HG03571 (cell line): ENCODE measurements around the gene RPE65.
"Not testable (repeated sequence)": the region's sequence is repeated elsewhere in the genome, so short reads cannot be mapped to it uniquely, and the experiment has no call there.

Source experiments
- ATAC-seq: cut with Tn5 transposase; IDR thresholded peaks from one replicate; pipeline ENCODE4 v1.9.1; 2021; ENCODE audit not compliant: unreplicated experiment

Gene RPE65

DNA sequence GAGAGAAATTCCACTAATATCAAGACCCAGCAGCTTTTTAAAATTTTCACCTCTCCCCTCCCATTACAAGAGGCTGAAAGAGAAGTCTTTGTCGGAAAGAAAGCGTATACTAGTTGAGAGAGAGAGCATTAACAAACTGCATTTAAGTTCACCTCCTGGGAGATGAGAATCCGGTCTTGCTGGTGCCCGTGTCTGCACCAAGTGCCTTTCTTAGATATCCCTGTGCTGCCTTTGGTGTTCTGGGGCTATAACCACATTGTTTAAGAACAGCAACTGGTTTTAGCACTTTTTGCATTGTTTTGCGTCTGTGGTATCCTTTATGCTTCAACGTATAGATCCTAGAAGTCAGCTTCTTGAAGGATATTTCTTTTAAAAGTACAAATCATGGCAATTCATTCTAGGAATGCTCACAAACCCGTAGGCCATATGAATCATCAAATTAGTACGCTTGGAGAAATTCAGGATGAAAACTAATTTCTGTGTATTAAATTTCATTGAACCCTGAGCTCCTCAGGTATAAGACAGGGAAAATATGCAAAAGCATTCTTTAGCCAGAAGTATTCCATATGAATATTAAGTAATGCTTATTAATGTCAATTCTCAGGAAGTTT is 3.4 kb upstream of the RPE65 start:
- ATAC-seq = no peak

DNA sequence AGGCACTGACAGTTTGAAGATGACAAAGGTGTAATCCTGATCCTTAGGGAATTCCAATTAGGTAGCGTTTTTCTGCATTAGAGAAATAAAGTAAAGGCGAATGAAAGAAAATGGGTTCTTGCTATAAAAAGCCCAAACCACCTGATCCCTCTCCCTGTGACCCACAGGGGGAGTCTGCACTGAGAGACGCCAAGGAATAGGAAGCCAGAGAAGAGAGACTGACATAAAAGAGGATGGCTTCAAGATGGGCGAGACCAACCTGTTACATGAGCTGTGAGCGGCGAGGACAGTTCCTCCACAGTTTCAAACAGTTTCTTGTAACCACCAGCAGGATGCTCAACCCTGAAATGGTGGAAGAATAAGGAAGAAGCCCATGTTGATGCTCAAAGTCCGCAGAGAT is 1.4 kb downstream of the RPE65 start:
- no peak for ATAC-seq

DNA sequence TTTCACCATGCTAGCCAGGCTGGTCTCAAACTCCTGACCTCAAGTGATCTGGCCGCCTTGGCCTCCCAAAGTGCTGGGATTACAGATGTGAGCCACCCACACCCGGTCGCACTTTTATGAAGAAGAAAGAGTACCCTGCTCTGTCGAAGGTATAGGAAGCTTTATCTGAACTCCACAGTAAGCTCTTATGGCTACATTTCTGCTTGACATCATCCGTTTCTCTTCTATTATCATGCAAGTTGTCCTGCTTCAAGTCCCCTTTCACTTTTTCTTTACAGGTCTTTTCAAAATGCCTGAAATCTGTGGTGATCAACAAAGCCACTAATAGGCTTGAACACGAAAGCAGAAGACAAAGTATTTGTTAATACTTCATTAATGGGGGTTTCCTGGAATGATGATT is 4.0 kb downstream of the RPE65 start:
- no peak for ATAC-seq

DNA sequence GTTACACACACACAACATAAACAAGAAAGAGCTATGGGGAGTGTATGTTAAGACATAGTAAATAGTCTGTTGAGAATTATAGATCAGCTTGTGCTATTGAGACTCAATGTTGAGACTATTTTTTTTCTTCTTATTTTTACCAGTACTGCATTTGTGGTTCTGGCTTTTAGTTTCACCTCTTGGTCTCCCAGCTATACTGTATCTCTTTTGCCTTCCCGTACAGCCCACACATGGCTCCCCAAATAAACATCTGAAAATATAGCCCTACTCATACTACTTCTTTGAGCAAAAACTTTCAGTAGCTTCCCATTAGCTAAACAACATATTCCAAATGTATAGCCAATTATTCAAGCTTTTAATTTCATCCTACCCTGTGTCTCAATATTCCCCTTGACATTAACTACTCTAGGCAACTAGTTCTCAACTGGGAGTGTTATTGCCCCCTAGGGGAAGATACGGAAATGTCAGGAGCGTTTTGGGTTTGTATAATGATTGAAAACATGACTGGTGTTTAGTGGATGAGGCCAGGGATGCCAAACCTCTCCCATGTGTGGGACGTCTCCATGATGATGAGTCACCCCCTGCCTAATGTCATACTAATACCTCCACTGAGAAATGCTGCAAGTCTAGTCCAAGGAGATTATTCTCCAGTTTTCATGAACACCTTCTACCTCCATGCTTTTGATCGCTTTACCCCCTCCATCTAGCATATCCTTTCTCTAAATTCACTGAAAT is 6.8 kb downstream of the RPE65 start:
- peak; percentile 90 for ATAC-seq

DNA sequence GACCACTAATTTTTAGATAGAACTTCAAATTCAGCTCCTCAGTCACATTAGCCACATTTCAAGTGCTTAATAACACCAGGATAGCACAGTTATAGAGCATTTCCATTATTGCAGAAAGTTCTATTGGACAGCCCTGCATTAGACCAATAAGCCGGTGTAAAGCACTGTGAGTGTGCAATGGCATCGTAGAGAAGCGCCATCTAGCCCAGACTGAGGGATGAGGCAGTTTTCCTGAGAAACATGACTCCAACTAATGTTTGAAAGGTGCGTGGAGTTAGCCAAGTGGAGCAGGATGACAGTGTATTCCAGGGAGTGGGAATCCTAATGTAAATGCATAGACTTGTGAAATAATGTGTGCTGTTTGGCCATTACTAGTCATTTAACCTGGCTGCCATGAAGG is 7.7 kb downstream of the RPE65 start:
- ATAC-seq = no peak

DNA sequence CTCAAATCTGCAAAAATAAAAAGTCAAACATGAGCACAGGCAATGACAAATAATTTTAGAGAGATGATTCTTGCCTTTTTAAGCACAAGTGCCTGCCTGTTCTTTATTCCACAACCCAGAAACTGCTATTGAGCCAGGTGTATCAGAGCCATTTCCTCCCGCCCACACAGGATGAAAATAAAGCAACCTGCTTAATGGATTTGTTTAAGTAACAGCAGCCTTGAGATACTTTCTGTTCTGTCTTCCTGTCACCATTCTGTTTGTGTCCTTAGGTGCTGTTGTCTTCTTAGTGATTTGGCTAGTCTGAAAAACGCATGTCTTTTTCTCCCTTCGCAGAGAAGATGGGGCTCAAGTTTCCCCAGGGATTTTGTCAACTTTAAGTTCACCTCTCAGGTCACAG is 11.4 kb downstream of the RPE65 start:
- ATAC-seq = no peak

DNA sequence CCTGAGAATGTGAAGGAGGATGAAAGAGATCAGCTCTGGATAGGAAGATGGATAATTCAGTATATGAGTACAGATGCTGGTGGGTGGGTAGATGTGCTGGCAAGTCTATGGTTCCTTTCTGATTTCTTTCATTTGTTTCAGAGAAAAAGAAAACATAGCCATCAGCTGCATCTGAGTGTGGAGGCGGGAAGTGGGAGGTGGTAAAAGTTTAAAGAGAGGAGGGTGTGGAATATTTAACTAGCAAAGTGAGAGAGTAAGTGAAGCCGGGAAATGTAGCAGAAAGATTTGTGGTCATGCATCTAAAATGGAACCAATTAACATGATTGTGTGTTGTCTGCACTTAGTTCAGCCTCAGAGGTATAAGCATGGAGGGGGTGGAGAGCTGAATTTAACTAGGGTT is 16.4 kb downstream of the RPE65 start:
- no peak for ATAC-seq

DNA sequence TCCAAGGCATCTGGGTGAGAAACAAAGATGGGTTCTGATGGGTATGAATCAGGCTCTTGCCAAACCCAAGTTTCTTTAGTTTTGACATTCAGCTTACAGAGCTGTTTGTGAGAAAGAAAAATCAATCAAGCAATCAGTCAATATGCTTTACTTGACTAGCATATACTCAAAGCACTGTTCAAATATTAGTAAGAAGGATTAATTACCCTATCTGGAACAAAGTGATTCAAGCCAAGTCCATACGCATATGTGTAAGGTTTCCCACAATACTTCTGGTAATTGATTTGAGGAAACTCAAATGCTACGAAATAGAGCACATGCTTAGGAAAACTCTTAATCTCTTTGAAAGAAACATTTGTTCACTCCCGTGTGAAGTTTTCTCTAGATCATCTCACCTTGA is 18.7 kb downstream of the RPE65 start:
- no peak for ATAC-seq

DNA sequence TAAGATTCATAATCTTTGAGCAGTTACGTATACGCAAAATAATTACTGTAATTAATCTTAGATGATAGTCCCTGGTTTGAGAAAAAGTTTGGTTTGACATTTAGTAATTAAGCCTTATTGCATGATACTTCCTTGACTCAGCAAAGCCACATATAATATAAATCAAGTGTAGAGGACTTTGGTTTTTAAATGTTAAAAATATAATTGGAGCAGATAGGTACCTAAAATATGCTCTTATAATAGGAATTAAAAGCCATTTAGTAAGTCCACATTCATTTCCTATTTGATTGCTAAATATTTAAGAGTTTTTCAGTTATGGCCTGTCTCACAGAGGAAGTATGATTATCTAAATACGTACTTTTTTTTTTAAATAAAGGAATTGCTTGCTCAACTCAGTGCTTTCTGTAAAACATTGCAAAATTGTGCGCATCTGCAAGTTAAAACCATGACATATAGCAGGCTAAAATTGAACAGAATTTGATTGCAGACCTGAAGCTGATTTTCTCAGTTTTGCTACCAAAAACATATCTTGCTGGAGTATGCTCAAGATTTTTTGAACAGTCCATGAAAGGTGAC is 20.4 kb downstream of the RPE65 start:
- no peak for ATAC-seq

DNA sequence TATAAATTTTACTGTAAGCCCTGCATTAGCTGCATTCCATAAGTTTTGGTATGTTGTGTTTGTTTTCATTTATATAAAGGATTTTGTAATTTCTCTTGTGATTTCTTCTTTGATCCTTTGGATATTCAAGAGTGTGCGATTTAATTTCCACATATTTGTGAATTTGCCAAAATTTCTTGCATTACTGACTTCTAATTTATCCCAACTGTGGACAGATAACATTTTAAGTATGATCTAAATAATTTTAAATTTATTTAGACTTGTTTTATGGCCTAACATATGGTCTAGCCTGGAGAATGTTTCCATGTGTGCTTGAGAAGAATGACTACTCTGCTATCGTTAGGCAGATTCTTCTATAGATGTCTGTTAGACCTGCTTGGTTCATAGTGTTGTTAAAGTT is 23.2 kb downstream of the RPE65 start:
- ATAC-seq = no peak

DNA sequence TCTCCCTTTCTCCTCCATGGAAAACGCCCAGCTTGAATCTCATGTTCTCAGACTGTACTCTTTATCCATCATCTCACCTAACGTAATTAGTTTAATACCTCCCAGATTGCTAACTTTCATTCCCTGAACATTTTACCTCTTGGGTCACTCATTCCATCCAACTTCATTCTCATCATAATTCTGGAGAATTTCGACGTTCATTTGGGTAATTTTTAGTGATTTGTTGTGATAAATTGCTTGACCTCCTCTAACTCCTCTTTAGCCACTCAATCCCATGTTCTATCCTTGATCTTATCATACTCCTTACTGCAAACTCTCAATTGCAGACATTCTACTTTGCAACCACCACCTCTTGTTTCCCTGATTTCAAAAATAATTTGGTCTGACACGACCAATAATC is 28.4 kb downstream of the RPE65 start:
- ATAC-seq = no peak

DNA sequence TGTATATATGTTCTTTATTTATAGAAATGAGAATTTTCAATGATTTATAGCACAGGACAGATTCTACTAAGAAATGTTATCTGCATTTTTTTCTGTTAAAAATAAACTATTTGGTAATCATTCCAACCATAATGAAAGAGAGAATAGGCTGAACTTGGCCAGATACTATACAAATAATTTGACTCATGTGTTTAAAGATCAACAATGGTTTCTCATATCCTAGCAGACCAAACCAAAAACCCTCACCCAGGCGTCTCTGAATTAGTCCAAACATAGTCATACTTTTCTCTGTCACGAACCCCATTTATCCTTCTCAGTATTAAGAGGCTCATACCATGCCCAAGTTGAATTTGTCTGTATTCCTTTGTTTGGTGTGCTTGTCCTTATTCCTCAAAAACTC is 40.3 kb downstream of the RPE65 start:
- no peak for ATAC-seq

DNA sequence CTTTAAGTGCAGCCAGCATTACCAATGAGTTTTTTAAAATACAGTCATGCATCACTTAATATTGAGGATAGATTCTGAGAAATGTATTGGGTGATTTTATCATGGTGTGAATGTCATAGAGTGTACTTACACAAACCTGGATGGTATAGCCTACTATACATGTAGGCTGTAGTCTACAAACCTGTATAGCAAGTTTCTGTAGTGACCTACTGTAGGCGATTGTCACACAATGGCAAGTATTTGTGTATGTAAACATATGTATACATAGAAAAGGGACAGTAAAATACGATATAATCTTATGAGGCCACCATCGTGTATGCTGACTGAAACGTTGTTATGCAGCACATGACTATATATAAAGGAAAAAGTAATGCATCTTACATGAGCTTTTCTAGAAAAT is 48.2 kb downstream of the RPE65 start:
- ATAC-seq = no peak

DNA sequence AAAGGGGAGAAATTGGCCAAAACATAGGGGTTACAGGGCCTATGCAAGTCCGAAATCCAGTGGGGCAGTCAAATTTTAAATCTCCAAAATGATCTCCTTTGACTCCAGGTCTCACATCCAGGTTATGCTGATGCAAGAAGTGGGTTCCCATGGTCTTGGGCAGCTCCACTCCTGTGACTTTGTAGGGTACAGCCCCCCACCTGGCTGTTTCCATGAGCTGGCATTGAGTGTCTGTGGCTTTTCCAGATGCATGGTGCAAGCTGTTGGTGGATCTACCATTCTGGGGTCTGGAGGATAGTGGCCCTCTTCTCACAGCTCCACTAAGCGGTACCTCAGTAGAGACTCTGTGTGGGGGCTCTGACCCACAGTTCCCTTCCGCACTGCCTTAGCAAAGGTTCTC is 54.2 kb downstream of the RPE65 start:
- not testable (repeated sequence) for ATAC-seq

DNA sequence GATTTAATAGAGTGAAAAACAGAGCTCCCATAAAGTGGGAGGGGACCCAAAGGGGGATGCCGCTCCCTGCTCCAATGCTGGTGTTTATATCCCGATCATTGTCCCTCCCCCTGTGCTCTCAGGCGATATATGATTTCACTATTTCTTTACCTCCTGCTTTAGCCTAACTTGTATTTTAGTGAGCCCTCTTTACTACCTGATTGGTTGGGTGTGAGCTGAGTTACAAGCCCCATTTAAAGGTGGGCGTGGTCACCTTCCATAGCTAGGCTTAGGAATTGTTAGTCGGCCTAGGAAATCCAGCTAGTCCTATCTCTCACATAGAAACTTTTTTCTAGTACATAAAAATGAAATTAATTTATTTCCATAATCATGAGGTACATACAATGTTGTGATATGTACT is 57.3 kb downstream of the RPE65 start:
- ATAC-seq = not testable (repeated sequence)

DNA sequence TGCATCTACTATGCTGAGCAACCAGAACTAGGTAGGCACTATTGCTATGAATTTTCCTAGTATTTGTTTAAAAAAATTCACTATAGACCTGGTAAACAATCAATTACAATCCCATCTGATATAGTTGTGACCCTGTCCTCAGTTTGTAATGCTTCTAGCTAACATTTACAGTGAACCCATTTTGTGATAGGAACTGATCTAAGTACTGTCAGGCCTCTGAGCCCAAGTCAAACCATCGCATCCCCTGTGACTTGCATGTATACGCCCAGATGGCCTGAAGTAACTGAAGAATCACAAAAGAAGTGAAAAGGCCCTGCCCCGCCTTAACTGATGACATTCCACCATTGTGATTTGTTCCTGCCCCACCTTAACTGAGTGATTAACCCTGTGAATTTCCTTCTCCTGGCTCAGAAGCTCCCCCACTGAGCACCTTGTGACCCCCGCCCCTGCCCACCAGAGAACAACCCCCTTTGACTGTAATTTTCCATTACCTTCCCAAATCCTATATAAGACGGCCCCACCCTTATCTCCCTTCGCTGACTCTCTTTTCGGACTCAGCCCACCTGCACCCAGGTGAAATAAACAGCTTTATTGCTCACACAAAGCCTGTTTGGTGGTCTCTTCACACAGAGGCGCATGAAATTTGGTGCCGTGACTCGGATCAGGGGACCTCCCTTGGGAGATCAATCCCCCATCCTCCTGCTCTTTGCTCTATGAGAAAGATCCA is 63.8 kb downstream of the RPE65 start:
- not testable (repeated sequence) for ATAC-seq

DNA sequence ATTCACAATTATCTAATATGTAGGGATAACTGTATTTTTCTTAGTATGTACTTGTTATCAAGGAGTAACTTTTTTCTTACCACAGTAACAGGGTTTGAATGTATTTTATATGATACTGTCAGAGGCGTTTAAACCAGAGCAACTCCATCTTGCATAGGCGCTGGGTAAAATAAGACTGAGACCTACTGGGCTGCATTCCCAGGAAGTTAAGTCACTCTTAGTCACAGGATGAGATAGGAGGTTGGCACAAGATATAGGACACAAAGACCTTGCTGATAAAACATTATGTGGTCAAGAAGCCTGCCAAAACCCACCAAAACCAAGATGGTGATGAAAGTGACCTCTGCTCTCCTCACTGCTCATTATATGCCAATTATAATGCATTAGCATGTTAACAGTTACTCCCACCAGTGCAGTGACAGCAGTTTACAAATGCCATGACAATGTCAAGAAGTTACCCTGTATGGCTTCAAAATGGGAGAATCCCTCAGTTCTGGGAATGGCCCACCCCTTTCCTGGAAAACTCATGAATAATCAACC is 64.8 kb downstream of the RPE65 start:
- ATAC-seq = no peak

DNA sequence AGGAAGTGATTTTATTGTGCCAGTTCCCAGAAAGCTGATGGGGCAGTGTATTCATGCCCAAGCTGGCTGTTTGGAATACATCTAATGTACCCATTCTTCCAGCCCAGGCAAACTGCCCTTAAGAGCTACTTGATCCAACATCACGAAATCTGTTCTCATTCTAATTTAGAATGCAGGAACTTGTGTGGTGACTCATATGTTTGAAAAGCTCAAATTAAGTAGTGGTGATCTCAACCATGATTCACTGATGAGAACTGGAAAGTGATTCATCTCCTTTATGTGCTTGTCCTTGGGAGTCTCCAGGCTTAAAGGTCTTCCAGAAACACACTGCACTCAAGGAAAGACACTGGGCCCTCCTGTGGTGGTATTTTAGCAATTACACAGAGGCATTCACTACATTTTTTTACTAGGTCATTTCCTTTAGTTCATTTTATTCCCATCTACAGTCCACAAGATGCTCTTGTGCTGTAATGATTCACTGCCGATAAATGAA is 65.4 kb downstream of the RPE65 start:
- ATAC-seq = no peak

DNA sequence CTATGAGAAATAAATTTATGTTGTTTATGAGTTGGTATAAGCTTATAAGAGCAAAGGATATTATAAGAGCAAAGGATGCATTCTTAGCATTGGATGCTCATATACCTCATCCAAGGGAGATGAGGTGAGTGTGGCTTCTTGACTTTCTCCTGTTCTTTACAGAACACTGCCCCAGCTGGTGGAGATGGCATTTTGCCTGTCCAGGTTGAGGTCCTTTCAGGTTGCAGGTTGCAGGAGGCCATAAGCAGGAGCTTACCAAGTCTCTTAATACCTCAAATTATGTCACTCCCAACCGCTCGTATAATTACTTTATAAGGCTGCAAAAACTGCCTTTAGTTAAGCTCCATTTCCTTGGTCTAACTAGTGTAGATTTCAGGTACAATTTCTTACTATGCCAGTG is 66.7 kb downstream of the RPE65 start:
- ATAC-seq = no peak

DNA sequence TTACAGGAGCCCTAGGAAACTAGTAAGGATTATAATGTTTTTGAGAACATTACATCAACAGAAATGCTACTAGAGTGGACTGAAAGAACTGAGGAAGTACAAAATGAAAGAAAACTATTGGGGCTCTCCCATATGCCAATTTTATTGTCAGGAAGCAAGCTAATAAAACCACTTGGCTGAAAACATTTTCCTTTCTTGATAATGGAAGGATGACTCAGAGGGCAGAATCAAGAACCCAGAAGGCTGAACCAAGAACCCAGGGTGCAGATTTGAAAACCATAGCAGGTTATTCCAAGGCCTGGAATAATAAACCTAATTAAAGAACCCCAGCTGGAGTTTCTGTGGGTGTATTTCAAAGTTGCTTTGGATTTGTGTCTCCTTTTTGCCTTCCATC is 70.7 kb downstream of the RPE65 start:
- no peak for ATAC-seq
